Lower lobe of right lung (tissue), 2 donors: Measurements from ENCODE around the gene PAX1. TPM values are rescaled to one million over a fixed set of nuclear protein-coding genes. Genes with fewer than 3 reads are reported as not detected.

Experiments used
- ATAC-seq, 2 donors: fragments of 200-7000 bp; cut with Tn5 transposase; one replicate each; pipeline ENCODE4 v1.9.1; 2020 to 2022; ENCODE audit warnings: mild to moderate bottlenecking in 2 of 2, moderate library complexity in 2 of 2
- DNase-seq: peaks from one replicate; pipeline ENCODE4 v3.0.0-alpha.2; 2020
- H3K27ac ChIP-seq: fragments of 200-600 bp; one replicate; pipeline ENCODE4 v1.8.0; 2022
- H3K27me3 ChIP-seq: fragments of 200-600 bp; one replicate; pipeline ENCODE4 v1.8.0; 2022; ENCODE audit warnings: low read depth
- H3K36me3 ChIP-seq: fragments of 200-600 bp; one replicate; pipeline ENCODE4 v1.8.0; 2022; ENCODE audit warnings: mild to moderate bottlenecking
- H3K4me1 ChIP-seq: fragments of 200-600 bp; one replicate; pipeline ENCODE4 v1.8.0; 2022
- H3K4me3 ChIP-seq: fragments of 200-600 bp; one replicate; pipeline ENCODE4 v1.8.0; 2022; ENCODE audit warnings: mild to moderate bottlenecking
- H3K9me3 ChIP-seq: fragments of 200-600 bp; one replicate; pipeline ENCODE4 v1.8.0; 2022
- intact Hi-C: fragments of 100-400 bp; cut with DNase I; formaldehyde crosslinking; loops from one replicate; pipeline ENCODE4 v1.11.0; 2022
- total RNA-seq: library from RNA; stranded (reverse); fragmentation: NEBNext Ultra II Directional; extraction: Animal tissue kit (Norgen Biotek cat#: 25700); gene quantifications from one replicate; pipeline ENCODE4 v1.2.1, GENCODE V29; 2021
- TF ChIP-seq, protein P1 (sequence below): fragments of 200-600 bp; IDR thresholded peaks from one replicate; pipeline ENCODE4 v1.8.0; 2022; ENCODE audit warnings: antibody characterized with exemption, mild to moderate bottlenecking
- donor health status: DM: no; HTN: yes; CAD: no; lungs with severe emphysema.

PAX1 gene
- total RNA-seq, 1 donor from 2014 or later, result not detected

- H3K9me3 ChIP-seq, result peaks cover 3% of the 10 kb centered on the region
- TF ChIP-seq, protein P1, sequence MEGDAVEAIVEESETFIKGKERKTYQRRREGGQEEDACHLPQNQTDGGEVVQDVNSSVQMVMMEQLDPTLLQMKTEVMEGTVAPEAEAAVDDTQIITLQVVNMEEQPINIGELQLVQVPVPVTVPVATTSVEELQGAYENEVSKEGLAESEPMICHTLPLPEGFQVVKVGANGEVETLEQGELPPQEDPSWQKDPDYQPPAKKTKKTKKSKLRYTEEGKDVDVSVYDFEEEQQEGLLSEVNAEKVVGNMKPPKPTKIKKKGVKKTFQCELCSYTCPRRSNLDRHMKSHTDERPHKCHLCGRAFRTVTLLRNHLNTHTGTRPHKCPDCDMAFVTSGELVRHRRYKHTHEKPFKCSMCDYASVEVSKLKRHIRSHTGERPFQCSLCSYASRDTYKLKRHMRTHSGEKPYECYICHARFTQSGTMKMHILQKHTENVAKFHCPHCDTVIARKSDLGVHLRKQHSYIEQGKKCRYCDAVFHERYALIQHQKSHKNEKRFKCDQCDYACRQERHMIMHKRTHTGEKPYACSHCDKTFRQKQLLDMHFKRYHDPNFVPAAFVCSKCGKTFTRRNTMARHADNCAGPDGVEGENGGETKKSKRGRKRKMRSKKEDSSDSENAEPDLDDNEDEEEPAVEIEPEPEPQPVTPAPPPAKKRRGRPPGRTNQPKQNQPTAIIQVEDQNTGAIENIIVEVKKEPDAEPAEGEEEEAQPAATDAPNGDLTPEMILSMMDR, result no peak
- H3K27me3 ChIP-seq, result no peaks in the 10 kb centered on the region
- no peak overlapping the region for H3K27ac ChIP-seq
- no peaks in the 10 kb centered on the region for H3K36me3 ChIP-seq
- no peak for ATAC-seq
- no peak for DNase-seq
- H3K4me3 ChIP-seq, result no peak overlapping the region
- intact Hi-C loops, result no loop called here
- H3K4me1 ChIP-seq, result no peaks in the 10 kb centered on the region
Measured at GRCh38 chr20:21741266-21741665, 35.8 kb downstream of the PAX1 start.

DNA sequence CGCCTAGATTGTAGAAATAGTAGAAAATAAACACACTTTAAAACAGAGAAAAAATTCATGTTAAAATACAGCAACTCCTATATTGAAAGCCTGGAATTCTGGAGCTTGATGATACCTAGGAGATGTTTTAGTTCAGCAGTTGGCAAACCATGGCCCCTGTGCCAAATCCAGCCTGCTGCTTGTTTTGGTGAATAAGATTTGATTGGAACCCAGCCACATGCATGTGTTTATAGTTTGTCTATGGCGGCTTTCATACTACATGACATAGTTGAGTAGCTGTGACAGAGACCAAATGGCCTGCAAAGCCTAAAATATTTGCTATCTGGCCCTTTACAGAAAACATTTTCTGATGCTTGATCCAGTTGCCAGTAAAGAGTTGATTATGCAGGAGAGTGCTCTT, 57.2 kb downstream of the PAX1 start:
- H3K4me1 ChIP-seq, result no peaks in the 10 kb centered on the region
- H3K9me3 ChIP-seq, result no peaks in the 10 kb centered on the region
- no peak for DNase-seq
- H3K27me3 ChIP-seq, result peaks cover 7% of the 10 kb centered on the region
- no peak overlapping the region for H3K4me3 ChIP-seq
- no peak overlapping the region for H3K27ac ChIP-seq
- no peak for ATAC-seq
- TF ChIP-seq, protein P1, result no peak
- H3K36me3 ChIP-seq, result no peaks in the 10 kb centered on the region
- intact Hi-C loops, result no loop called here

DNA sequence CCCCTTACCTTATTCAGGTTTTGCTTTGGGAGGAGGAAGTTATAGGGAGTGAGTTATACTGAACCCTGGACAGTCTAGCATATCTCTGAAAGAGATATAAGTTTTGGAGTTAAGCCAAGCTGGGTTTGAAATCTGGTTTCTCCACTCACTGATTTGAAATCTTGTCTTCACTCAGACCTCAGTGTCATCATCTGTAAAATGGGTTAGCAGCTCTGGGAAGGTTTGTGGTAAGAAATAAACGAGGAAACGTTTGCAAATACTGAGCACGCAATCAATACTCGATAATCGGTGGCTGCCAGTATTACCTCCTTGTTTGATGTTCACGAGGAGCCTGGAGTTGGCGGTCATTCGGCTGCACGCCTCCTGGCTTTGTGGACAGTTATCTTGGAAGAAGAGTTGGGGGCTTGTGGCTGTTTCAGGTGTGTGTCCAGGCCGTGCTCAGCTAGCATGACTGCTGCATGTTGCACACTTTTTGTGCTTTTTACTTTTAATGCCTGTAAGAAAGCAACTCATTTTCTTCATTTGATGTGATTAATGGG, 61.8 kb downstream of the PAX1 start:
- no peak overlapping the region for H3K27ac ChIP-seq

DNA sequence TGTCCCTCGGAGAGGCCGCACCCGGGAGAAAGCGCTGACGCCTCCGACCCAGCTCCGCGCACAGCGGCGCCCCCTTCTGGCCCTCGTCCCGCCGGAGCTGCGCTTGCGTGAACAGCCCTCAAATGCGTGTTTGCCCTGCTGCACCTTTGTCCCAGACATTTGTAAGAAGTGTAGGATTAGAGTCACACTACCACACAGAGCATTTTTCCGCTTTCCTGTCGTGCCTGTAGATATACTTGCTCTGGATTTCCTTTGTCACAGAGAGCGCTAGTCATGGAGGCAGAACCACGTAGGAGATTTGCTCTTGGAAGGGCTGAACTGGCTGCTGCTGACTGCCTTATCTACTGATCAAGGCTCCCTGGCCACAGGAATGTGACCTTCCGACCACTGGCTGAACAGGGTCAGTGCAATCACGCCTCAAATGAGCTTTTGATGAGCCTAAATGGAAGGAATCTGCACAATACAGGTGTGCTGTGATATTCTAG, 62.3 kb downstream of the PAX1 start:
- DNase-seq (peak; percentile 46), ATAC-seq (peak; percentile 61 to 64)
- TF ChIP-seq, protein P1, result peak; percentile 38
- Histone ChIP-seq H3K4me1 (no peaks in the 10 kb centered on the region), H3K9me3 (no peaks in the 10 kb centered on the region), H3K4me3 (no peak overlapping the region), H3K27me3 (peaks cover 9% of the 10 kb centered on the region), H3K36me3 (no peaks in the 10 kb centered on the region), H3K27ac (no peak overlapping the region)
- intact Hi-C loops, result no loop called here

More for the DNA sequence above, 61.8 kb downstream of the PAX1 start:
- no peaks in the 10 kb centered on the region for H3K9me3 ChIP-seq
- ATAC-seq (no peak), DNase-seq (no peak)
- H3K4me1 ChIP-seq, result no peaks in the 10 kb centered on the region
- H3K4me3 ChIP-seq, result no peak overlapping the region
- TF ChIP-seq, protein P1, result no peak
- H3K36me3 ChIP-seq, result no peaks in the 10 kb centered on the region
- intact Hi-C loops, result no loop called here
- peaks cover 9% of the 10 kb centered on the region for H3K27me3 ChIP-seq

Other genes with a start within 250 kb of the PAX1 start
- not detected for gene NKX2-2, start 191.6 kb upstream of the PAX1 start, total RNA-seq